SK-N-SH treated with all-trans-retinoic acid at 6 μM for 48 hours (cell line): ENCODE results near the gene ABCC3.

Experiments
- ARNTL ChIP-seq: fragments of 450-650 bp; formaldehyde crosslinking; IDR thresholded peaks from 2 replicates; pipeline ENCODE4 v1.5.0; 2020; ENCODE audit warnings: low read depth, mild to moderate bottlenecking, moderate library complexity, borderline replicate concordance
- BACH2 ChIP-seq: fragments of 250-450 bp; sonication (Bioruptor Pico); IDR thresholded peaks from 2 replicates; pipeline ENCODE4 v1.9.0; 2021; ENCODE audit warnings: mild to moderate bottlenecking, borderline replicate concordance
- ESRRG ChIP-seq: fragments of 250-450 bp; sonication (Bioruptor Pico); IDR thresholded peaks from 2 replicates; pipeline ENCODE4 v1.6.1; 2021; ENCODE audit warnings: mild to moderate bottlenecking
- GLIS3 ChIP-seq: fragments of 250-450 bp; sonication (Bioruptor Pico); IDR thresholded peaks from 2 replicates; pipeline ENCODE4 v1.5.0; 2020; ENCODE audit warnings: mild to moderate bottlenecking, moderate library complexity
- ISL1 ChIP-seq: fragments of 250-450 bp; sonication (Bioruptor Pico); IDR thresholded peaks from 2 replicates; pipeline ENCODE4 v2.1.2; 2022; ENCODE audit warnings: mild to moderate bottlenecking, moderate library complexity
- TCF4 ChIP-seq: fragments of 250-450 bp; sonication (Bioruptor Pico); IDR thresholded peaks from 2 replicates; pipeline ENCODE4 v1.8.0; 2021; ENCODE audit warnings: mild to moderate bottlenecking, moderate library complexity, borderline replicate concordance
- ZC3H10 ChIP-seq: fragments of 250-450 bp; sonication (Bioruptor Pico); IDR thresholded peaks from 2 replicates; pipeline ENCODE4 v1.5.1; 2021; ENCODE audit warnings: mild to moderate bottlenecking, moderate library complexity
- ZFP30 ChIP-seq: fragments of 450-650 bp; formaldehyde crosslinking; IDR thresholded peaks from 2 replicates; pipeline ENCODE4 v1.5.0; 2022; ENCODE audit warnings: mild to moderate bottlenecking, moderate library complexity
- ZNF565 ChIP-seq: fragments of 450-650 bp; formaldehyde crosslinking; conservative IDR thresholded peaks from 2 replicates; pipeline ENCODE4 v1.5.0; 2020; ENCODE audit warnings: low read depth, mild to moderate bottlenecking, moderate library complexity
- ZNF70 ChIP-seq: fragments of 450-650 bp; formaldehyde crosslinking; IDR thresholded peaks from 2 replicates; pipeline ENCODE4 v1.5.0; 2020; ENCODE audit warnings: mild to moderate bottlenecking, moderate library complexity
- TF ChIP-seq, protein P1 (sequence below): fragments of 250-450 bp; sonication (Bioruptor Pico); IDR thresholded peaks from 2 replicates; pipeline ENCODE4 v1.5.1; 2021; ENCODE audit warnings: mild to moderate bottlenecking, moderate library complexity
- TF ChIP-seq, protein P2 (sequence below): fragments of 250-450 bp; sonication (Bioruptor Pico); IDR thresholded peaks from 2 replicates; pipeline ENCODE4 v1.8.0; 2020; ENCODE audit warnings: mild to moderate bottlenecking, moderate library complexity, borderline replicate concordance
- TF ChIP-seq, protein P3 (sequence below): fragments of 250-450 bp; sonication (Bioruptor Pico); IDR thresholded peaks from 2 replicates; pipeline ENCODE4 v1.5.1; 2020; ENCODE audit warnings: low read depth, mild to moderate bottlenecking, moderate library complexity
- TF ChIP-seq, protein P4 (sequence below): fragments of 250-450 bp; sonication (Bioruptor Pico); IDR thresholded peaks from 2 replicates; pipeline ENCODE4 v1.5.0; 2020; ENCODE audit warnings: mild to moderate bottlenecking, moderate library complexity

DNA sequence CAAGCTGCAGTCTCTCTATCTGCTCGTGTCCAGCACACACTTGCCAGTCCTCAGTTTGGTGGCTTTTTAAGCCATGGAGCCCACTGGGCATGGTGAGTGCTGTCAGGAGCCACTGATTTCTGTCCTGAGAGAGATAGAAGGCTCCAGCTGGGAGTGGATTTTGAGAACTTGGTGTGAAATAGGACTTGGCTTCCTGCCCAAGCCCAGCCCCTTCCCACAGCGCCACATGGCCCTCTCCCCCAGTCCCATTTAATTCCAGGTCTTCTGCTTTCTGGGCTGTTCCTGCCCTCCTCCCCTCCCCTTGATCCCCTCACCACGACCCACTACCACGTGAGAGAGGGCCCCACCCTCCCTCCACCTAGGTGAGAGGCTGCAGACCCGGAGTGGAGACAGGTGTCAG, 14.4 kb upstream of the ABCC3 start:
- TF ChIP-seq ZNF565, result no peak
- TF ChIP-seq, protein P1, sequence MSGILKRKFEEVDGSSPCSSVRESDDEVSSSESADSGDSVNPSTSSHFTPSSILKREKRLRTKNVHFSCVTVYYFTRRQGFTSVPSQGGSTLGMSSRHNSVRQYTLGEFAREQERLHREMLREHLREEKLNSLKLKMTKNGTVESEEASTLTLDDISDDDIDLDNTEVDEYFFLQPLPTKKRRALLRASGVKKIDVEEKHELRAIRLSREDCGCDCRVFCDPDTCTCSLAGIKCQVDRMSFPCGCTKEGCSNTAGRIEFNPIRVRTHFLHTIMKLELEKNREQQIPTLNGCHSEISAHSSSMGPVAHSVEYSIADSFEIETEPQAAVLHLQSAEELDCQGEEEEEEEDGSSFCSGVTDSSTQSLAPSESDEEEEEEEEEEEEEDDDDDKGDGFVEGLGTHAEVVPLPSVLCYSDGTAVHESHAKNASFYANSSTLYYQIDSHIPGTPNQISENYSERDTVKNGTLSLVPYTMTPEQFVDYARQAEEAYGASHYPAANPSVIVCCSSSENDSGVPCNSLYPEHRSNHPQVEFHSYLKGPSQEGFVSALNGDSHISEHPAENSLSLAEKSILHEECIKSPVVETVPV (CRISPR knock-in tag), result no peak
- TF ChIP-seq ZNF70 (CRISPR knock-in tag), result no peak
- no peak for TF ChIP-seq GLIS3 (CRISPR knock-in tag)
- TF ChIP-seq ESRRG, result no peak
- no peak for TF ChIP-seq BACH2 (CRISPR knock-in tag)
- no peak for TF ChIP-seq ZFP30
- TF ChIP-seq, protein P2, sequence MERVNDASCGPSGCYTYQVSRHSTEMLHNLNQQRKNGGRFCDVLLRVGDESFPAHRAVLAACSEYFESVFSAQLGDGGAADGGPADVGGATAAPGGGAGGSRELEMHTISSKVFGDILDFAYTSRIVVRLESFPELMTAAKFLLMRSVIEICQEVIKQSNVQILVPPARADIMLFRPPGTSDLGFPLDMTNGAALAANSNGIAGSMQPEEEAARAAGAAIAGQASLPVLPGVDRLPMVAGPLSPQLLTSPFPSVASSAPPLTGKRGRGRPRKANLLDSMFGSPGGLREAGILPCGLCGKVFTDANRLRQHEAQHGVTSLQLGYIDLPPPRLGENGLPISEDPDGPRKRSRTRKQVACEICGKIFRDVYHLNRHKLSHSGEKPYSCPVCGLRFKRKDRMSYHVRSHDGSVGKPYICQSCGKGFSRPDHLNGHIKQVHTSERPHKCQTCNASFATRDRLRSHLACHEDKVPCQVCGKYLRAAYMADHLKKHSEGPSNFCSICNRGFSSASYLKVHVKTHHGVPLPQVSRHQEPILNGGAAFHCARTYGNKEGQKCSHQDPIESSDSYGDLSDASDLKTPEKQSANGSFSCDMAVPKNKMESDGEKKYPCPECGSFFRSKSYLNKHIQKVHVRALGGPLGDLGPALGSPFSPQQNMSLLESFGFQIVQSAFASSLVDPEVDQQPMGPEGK (CRISPR knock-in tag), result no peak
- no peak for TF ChIP-seq ARNTL (CRISPR knock-in tag)
- TF ChIP-seq, protein P3, sequence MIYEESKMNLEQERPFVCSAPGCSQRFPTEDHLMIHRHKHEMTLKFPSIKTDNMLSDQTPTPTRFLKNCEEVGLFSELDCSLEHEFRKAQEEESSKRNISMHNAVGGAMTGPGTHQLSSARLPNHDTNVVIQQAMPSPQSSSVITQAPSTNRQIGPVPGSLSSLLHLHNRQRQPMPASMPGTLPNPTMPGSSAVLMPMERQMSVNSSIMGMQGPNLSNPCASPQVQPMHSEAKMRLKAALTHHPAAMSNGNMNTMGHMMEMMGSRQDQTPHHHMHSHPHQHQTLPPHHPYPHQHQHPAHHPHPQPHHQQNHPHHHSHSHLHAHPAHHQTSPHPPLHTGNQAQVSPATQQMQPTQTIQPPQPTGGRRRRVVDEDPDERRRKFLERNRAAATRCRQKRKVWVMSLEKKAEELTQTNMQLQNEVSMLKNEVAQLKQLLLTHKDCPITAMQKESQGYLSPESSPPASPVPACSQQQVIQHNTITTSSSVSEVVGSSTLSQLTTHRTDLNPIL (CRISPR knock-in tag), result no peak
- TF ChIP-seq TCF4, result no peak
- TF ChIP-seq ISL1 (CRISPR knock-in tag), result no peak
- TF ChIP-seq, protein P4, sequence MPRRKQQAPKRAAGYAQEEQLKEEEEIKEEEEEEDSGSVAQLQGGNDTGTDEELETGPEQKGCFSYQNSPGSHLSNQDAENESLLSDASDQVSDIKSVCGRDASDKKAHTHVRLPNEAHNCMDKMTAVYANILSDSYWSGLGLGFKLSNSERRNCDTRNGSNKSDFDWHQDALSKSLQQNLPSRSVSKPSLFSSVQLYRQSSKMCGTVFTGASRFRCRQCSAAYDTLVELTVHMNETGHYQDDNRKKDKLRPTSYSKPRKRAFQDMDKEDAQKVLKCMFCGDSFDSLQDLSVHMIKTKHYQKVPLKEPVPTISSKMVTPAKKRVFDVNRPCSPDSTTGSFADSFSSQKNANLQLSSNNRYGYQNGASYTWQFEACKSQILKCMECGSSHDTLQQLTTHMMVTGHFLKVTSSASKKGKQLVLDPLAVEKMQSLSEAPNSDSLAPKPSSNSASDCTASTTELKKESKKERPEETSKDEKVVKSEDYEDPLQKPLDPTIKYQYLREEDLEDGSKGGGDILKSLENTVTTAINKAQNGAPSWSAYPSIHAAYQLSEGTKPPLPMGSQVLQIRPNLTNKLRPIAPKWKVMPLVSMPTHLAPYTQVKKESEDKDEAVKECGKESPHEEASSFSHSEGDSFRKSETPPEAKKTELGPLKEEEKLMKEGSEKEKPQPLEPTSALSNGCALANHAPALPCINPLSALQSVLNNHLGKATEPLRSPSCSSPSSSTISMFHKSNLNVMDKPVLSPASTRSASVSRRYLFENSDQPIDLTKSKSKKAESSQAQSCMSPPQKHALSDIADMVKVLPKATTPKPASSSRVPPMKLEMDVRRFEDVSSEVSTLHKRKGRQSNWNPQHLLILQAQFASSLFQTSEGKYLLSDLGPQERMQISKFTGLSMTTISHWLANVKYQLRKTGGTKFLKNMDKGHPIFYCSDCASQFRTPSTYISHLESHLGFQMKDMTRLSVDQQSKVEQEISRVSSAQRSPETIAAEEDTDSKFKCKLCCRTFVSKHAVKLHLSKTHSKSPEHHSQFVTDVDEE, result no peak
- TF ChIP-seq ZC3H10 (CRISPR knock-in tag), result no peak
